ENCODE results near the gene GALNT2.

Gene GALNT2

GRCh38 chr1:230215529-230215928 is 148.5 kb downstream of the GALNT2 start:
- H3K23ac ChIP-seq (ENCODE audit: low read depth, low read length, poor library complexity), result no peak overlapping the region
- H2BK5ac ChIP-seq (ENCODE audit: low read length), result no peak overlapping the region
- H2AFZ ChIP-seq (ENCODE audit: low read length), result no peak overlapping the region
- no peaks in the 10 kb centered on the region for H3K9me3 ChIP-seq (replicated peaks in 1 of 2; ENCODE audit: control insufficient read depth in 2 of 2, insufficient read depth in 1 of 2, low read depth in 1 of 2, low read length in 2 of 2)
- no peak overlapping the region for H3K4me3 ChIP-seq (ENCODE audit: low read length in 2 of 2)
- H3K14ac ChIP-seq (ENCODE audit: low read length), result no peak overlapping the region
- no peak overlapping the region for H3K4ac ChIP-seq (ENCODE audit: low read length)
- H4K8ac ChIP-seq (ENCODE audit: low read depth, low read length), result no peak overlapping the region
- no CpG with 5 or more reads among the region's 1 CpG for WGBS, 2 donors (ENCODE audit: extremely low coverage in 2 of 2, insufficient read length in 2 of 2, insufficient replicate concordance in 1 of 2)
- no peak overlapping the region for H3K27ac ChIP-seq (replicated peaks; ENCODE audit: low read length)
- H2BK120ac ChIP-seq (ENCODE audit: low read depth, low read length), result no peak overlapping the region
- DNase-seq (ENCODE audit: low spot score), result no peak
- H3K27me3 ChIP-seq (ENCODE audit: control insufficient read depth in 3 of 3, insufficient read depth in 3 of 3, low read depth in 1 of 3, low read length in 3 of 3), result no peaks in the 10 kb centered on the region
- H3K18ac ChIP-seq (ENCODE audit: low read length), result no peak overlapping the region
- no peak overlapping the region for H4K91ac ChIP-seq (ENCODE audit: low read depth, low read length, poor library complexity)
- H3K4me2 ChIP-seq (ENCODE audit: insufficient read depth, low read length, poor library complexity, severe bottlenecking), result no peak overlapping the region
- H2BK12ac ChIP-seq (ENCODE audit: low read length), result no peak overlapping the region
- H2BK15ac ChIP-seq (ENCODE audit: low read length), result no peak overlapping the region
- no peaks in the 10 kb centered on the region for H3K36me3 ChIP-seq (replicated peaks in 1 of 2; ENCODE audit: control insufficient read depth in 2 of 2, insufficient read depth in 2 of 2, low read length in 2 of 2)
- H3K4me1 ChIP-seq (ENCODE audit: control insufficient read depth in 2 of 2, insufficient read depth in 1 of 2, low read depth in 1 of 2, low read length in 2 of 2), result peaks cover 0 to 3% of the 10 kb centered on the region in 2 donors
- no peaks in the 10 kb centered on the region for H3K79me1 ChIP-seq (ENCODE audit: low read depth, low read length)
- H3K9ac ChIP-seq (ENCODE audit: low read depth, low read length, poor library complexity), result no peak overlapping the region
- H2AK5ac ChIP-seq (ENCODE audit: low read depth, low read length), result no peak overlapping the region

- Histone ChIP-seq H4K91ac (ENCODE audit: low read depth, low read length, poor library complexity) (no peak overlapping the region), H2AK5ac (ENCODE audit: low read depth, low read length) (no peak overlapping the region), H3K4me3 (ENCODE audit: low read length in 2 of 2) (no peak overlapping the region), H4K8ac (ENCODE audit: low read depth, low read length) (no peak overlapping the region), H2AFZ (ENCODE audit: low read length) (no peak overlapping the region), H3K23ac (ENCODE audit: low read depth, low read length, poor library complexity) (no peak overlapping the region), H3K79me1 (ENCODE audit: low read depth, low read length) (no peaks in the 10 kb centered on the region), H3K27ac (replicated peaks; ENCODE audit: low read length) (no peak overlapping the region), H3K18ac (ENCODE audit: low read length) (no peak overlapping the region), H3K14ac (ENCODE audit: low read length) (no peak overlapping the region), H2BK12ac (ENCODE audit: low read length) (no peak overlapping the region), H3K4me1 (ENCODE audit: control insufficient read depth in 2 of 2, insufficient read depth in 1 of 2, low read depth in 1 of 2, low read length in 2 of 2) (peaks cover 0 to 2% of the 10 kb centered on the region in 2 donors), H3K4me2 (ENCODE audit: insufficient read depth, low read length, poor library complexity, severe bottlenecking) (no peak overlapping the region), H2BK120ac (ENCODE audit: low read depth, low read length) (no peak overlapping the region), H3K9ac (ENCODE audit: low read depth, low read length, poor library complexity) (no peak overlapping the region), H2BK5ac (ENCODE audit: low read length) (no peak overlapping the region), H2BK15ac (ENCODE audit: low read length) (no peak overlapping the region), H3K9me3 (replicated peaks in 1 of 2; ENCODE audit: control insufficient read depth in 2 of 2, insufficient read depth in 1 of 2, low read depth in 1 of 2, low read length in 2 of 2) (no peaks in the 10 kb centered on the region), H3K4ac (ENCODE audit: low read length) (no peak overlapping the region), H3K27me3 (ENCODE audit: control insufficient read depth in 3 of 3, insufficient read depth in 3 of 3, low read depth in 1 of 3, low read length in 3 of 3) (no peaks in the 10 kb centered on the region), H3K36me3 (replicated peaks in 1 of 2; ENCODE audit: control insufficient read depth in 2 of 2, insufficient read depth in 2 of 2, low read length in 2 of 2) (no peaks in the 10 kb centered on the region)
- DNase-seq (ENCODE audit: low spot score), result no peak
- WGBS, 2 donors (ENCODE audit: extremely low coverage in 2 of 2, insufficient read length in 2 of 2, insufficient replicate concordance in 1 of 2), result 100% methylated on average over 1 of the region's 2 CpGs; no CpG with 5 or more reads in 1 of the 2 donors
These were observed 149.9 kb downstream of the GALNT2 start for GRCh38 chr1:230216896-230217295.

- Histone ChIP-seq H2BK120ac (ENCODE audit: low read depth, low read length) (no peak overlapping the region), H2AK5ac (ENCODE audit: low read depth, low read length) (no peak overlapping the region), H3K27me3 (ENCODE audit: control insufficient read depth in 3 of 3, insufficient read depth in 3 of 3, low read depth in 1 of 3, low read length in 3 of 3) (no peaks in the 10 kb centered on the region), H2AFZ (ENCODE audit: low read length) (no peak overlapping the region), H3K79me1 (ENCODE audit: low read depth, low read length) (no peaks in the 10 kb centered on the region), H3K4me2 (ENCODE audit: insufficient read depth, low read length, poor library complexity, severe bottlenecking) (no peak overlapping the region), H2BK5ac (ENCODE audit: low read length) (no peak overlapping the region), H3K18ac (ENCODE audit: low read length) (no peak overlapping the region), H3K4me3 (ENCODE audit: low read length in 2 of 2) (no peak overlapping the region), H3K4me1 (ENCODE audit: control insufficient read depth in 2 of 2, insufficient read depth in 1 of 2, low read depth in 1 of 2, low read length in 2 of 2) (peaks cover 0 to 2% of the 10 kb centered on the region in 2 donors), H3K23ac (ENCODE audit: low read depth, low read length, poor library complexity) (no peak overlapping the region), H3K27ac (replicated peaks; ENCODE audit: low read length) (no peak overlapping the region), H2BK12ac (ENCODE audit: low read length) (no peak overlapping the region), H3K9ac (ENCODE audit: low read depth, low read length, poor library complexity) (no peak overlapping the region), H4K91ac (ENCODE audit: low read depth, low read length, poor library complexity) (no peak overlapping the region), H2BK15ac (ENCODE audit: low read length) (no peak overlapping the region), H3K4ac (ENCODE audit: low read length) (no peak overlapping the region), H4K8ac (ENCODE audit: low read depth, low read length) (no peak overlapping the region), H3K14ac (ENCODE audit: low read length) (no peak overlapping the region), H3K9me3 (replicated peaks in 1 of 2; ENCODE audit: control insufficient read depth in 2 of 2, insufficient read depth in 1 of 2, low read depth in 1 of 2, low read length in 2 of 2) (no peaks in the 10 kb centered on the region), H3K36me3 (replicated peaks in 1 of 2; ENCODE audit: control insufficient read depth in 2 of 2, insufficient read depth in 2 of 2, low read length in 2 of 2) (no peaks in the 10 kb centered on the region)
- no CpG with 5 or more reads among the region's 6 CpGs for WGBS, 2 donors (ENCODE audit: extremely low coverage in 2 of 2, insufficient read length in 2 of 2, insufficient replicate concordance in 1 of 2)
- DNase-seq (ENCODE audit: low spot score), result no peak
These were observed 151.6 kb downstream of the GALNT2 start for GRCh38 chr1:230218667-230219066.

GRCh38 chr1:230219174-230220067 is 152.4 kb downstream of the GALNT2 start:
- Histone ChIP-seq H3K4ac (ENCODE audit: low read length) (no peak overlapping the region), H3K4me1 (ENCODE audit: control insufficient read depth in 2 of 2, insufficient read depth in 1 of 2, low read depth in 1 of 2, low read length in 2 of 2) (peaks cover 0 to 2% of the 10 kb centered on the region in 2 donors), H2AFZ (ENCODE audit: low read length) (no peak overlapping the region), H3K14ac (ENCODE audit: low read length) (no peak overlapping the region), H2BK12ac (ENCODE audit: low read length) (no peak overlapping the region), H3K4me3 (ENCODE audit: low read length in 2 of 2) (no peak overlapping the region), H3K27ac (replicated peaks; ENCODE audit: low read length) (no peak overlapping the region), H2BK5ac (ENCODE audit: low read length) (no peak overlapping the region), H4K8ac (ENCODE audit: low read depth, low read length) (no peak overlapping the region), H3K4me2 (ENCODE audit: insufficient read depth, low read length, poor library complexity, severe bottlenecking) (no peak overlapping the region), H2BK15ac (ENCODE audit: low read length) (no peak overlapping the region), H3K9ac (ENCODE audit: low read depth, low read length, poor library complexity) (no peak overlapping the region), H4K91ac (ENCODE audit: low read depth, low read length, poor library complexity) (no peak overlapping the region), H3K36me3 (replicated peaks in 1 of 2; ENCODE audit: control insufficient read depth in 2 of 2, insufficient read depth in 2 of 2, low read length in 2 of 2) (no peaks in the 10 kb centered on the region), H3K27me3 (ENCODE audit: control insufficient read depth in 3 of 3, insufficient read depth in 3 of 3, low read depth in 1 of 3, low read length in 3 of 3) (no peaks in the 10 kb centered on the region), H3K18ac (ENCODE audit: low read length) (no peak overlapping the region), H3K9me3 (replicated peaks in 1 of 2; ENCODE audit: control insufficient read depth in 2 of 2, insufficient read depth in 1 of 2, low read depth in 1 of 2, low read length in 2 of 2) (no peaks in the 10 kb centered on the region), H2AK5ac (ENCODE audit: low read depth, low read length) (no peak overlapping the region), H2BK120ac (ENCODE audit: low read depth, low read length) (no peak overlapping the region), H3K79me1 (ENCODE audit: low read depth, low read length) (no peaks in the 10 kb centered on the region), H3K23ac (ENCODE audit: low read depth, low read length, poor library complexity) (peak overlapping the region; percentile 77)
- no CpG with 5 or more reads among the region's 8 CpGs for WGBS, 2 donors (ENCODE audit: extremely low coverage in 2 of 2, insufficient read length in 2 of 2, insufficient replicate concordance in 1 of 2)
- DNase-seq (ENCODE audit: low spot score), result no peak

Data from neuronal stem cell (in vitro differentiated cells).